ENCODE data around the gene STARD10. TPM values are rescaled to one million over a fixed set of nuclear protein-coding genes. Genes with fewer than 3 reads are reported as not detected.

STARD10 gene
- total RNA-seq, 2 experiments from 2014 or later: 10.5 to 12.9 TPM

- Histone ChIP-seq H3K36me3 (ENCODE audit: insufficient read depth, low read length) (peaks cover 70% of the 10 kb centered on the region), H3K27me3 (ENCODE audit: control insufficient read depth in 1 of 2, insufficient read depth in 2 of 2, low read length in 2 of 2) (no peaks in the 10 kb centered on the region), H3K9me3 (ENCODE audit: control insufficient read depth in 1 of 2, insufficient read depth in 1 of 2, low read length in 2 of 2) (no peaks in the 10 kb centered on the region), H3K4me3 (ENCODE audit: low read length) (no peak overlapping the region), H3K4me1 (ENCODE audit: insufficient read depth, low read length) (peaks cover 61% of the 10 kb centered on the region), H3K27ac (ENCODE audit: low read depth in 1 of 2, low read length in 2 of 2) (no peak overlapping the region)
- ChIA-PET POLR2A (no interaction called here), CTCF (interaction anchor here (0.6 to 0.9 kb wide), 3 partner anchors 31 to 649 kb away, joined by 3 to 4 read pairs (median 4); no protein-coding TSS in a partner anchor)
- no peak for ATAC-seq (ENCODE audit: poor library complexity)
- H3K27ac Mint-ChIP-seq: peak overlapping the region; percentile 49
- DNase-seq: no peak
- H3K36me3 Mint-ChIP-seq (ENCODE audit: low read depth): peaks cover 59% of the 10 kb centered on the region
- TF ChIP-seq, protein P1, sequence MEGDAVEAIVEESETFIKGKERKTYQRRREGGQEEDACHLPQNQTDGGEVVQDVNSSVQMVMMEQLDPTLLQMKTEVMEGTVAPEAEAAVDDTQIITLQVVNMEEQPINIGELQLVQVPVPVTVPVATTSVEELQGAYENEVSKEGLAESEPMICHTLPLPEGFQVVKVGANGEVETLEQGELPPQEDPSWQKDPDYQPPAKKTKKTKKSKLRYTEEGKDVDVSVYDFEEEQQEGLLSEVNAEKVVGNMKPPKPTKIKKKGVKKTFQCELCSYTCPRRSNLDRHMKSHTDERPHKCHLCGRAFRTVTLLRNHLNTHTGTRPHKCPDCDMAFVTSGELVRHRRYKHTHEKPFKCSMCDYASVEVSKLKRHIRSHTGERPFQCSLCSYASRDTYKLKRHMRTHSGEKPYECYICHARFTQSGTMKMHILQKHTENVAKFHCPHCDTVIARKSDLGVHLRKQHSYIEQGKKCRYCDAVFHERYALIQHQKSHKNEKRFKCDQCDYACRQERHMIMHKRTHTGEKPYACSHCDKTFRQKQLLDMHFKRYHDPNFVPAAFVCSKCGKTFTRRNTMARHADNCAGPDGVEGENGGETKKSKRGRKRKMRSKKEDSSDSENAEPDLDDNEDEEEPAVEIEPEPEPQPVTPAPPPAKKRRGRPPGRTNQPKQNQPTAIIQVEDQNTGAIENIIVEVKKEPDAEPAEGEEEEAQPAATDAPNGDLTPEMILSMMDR (IDR thresholded peaks at IDR 0.05): no peak
- H3K4me3 Mint-ChIP-seq: no peak overlapping the region
- H3K4me1 Mint-ChIP-seq (ENCODE audit: low read depth): peaks cover 60% of the 10 kb centered on the region
- intact Hi-C loops (cut with DNase I, micrococcal nuclease): no loop called here
- no peaks in the 10 kb centered on the region for H3K27me3 Mint-ChIP-seq
- H3K9me3 Mint-ChIP-seq: no peaks in the 10 kb centered on the region
These were observed 77.6 kb downstream of the STARD10 start for GRCh38 chr11:72716290-72716689.

GRCh38 chr11:72712841-72713240 lies 81.0 kb downstream of the STARD10 start:
- POLR2A ChIA-PET: no interaction called here
- Histone ChIP-seq H3K36me3 (ENCODE audit: insufficient read depth, low read length) (peaks cover 85% of the 10 kb centered on the region), H3K4me3 (ENCODE audit: low read length) (no peak overlapping the region), H3K9me3 (ENCODE audit: control insufficient read depth in 1 of 2, insufficient read depth in 1 of 2, low read length in 2 of 2) (no peaks in the 10 kb centered on the region), H3K4me1 (ENCODE audit: insufficient read depth, low read length) (peaks cover 26% of the 10 kb centered on the region), H3K27me3 (ENCODE audit: control insufficient read depth in 1 of 2, insufficient read depth in 2 of 2, low read length in 2 of 2) (no peaks in the 10 kb centered on the region), H3K27ac (ENCODE audit: low read depth in 1 of 2, low read length in 2 of 2) (no peak overlapping the region)
- no peaks in the 10 kb centered on the region for H3K27me3 Mint-ChIP-seq
- TF ChIP-seq, protein P1 (IDR thresholded peaks at IDR 0.05): no peak
- no peaks in the 10 kb centered on the region for H3K9me3 Mint-ChIP-seq
- intact Hi-C loops (cut with DNase I, micrococcal nuclease): no loop called here
- ATAC-seq (ENCODE audit: poor library complexity) (no peak), DNase-seq (no peak)
- H3K4me1 Mint-ChIP-seq (ENCODE audit: low read depth): peaks cover 28% of the 10 kb centered on the region
- CTCF ChIA-PET: interaction anchor here (0.6 kb wide), 1 partner anchor 540 kb away, joined by 3 read pairs; no protein-coding TSS in a partner anchor
- peaks cover 72% of the 10 kb centered on the region for H3K36me3 Mint-ChIP-seq (ENCODE audit: low read depth)
- no peak overlapping the region for H3K4me3 Mint-ChIP-seq
- no peak overlapping the region for H3K27ac Mint-ChIP-seq

GRCh38 chr11:72712168-72712751 lies 81.6 kb downstream of the STARD10 start:
- ChIA-PET POLR2A (no interaction called here), CTCF (no interaction called here)
- Mint-ChIP-seq H3K9me3 (no peaks in the 10 kb centered on the region), H3K36me3 (ENCODE audit: low read depth) (peaks cover 74% of the 10 kb centered on the region), H3K27me3 (no peaks in the 10 kb centered on the region), H3K4me3 (no peak overlapping the region), H3K4me1 (ENCODE audit: low read depth) (peaks cover 28% of the 10 kb centered on the region), H3K27ac (no peak overlapping the region)
- no peaks in the 10 kb centered on the region for H3K9me3 ChIP-seq (ENCODE audit: control insufficient read depth in 1 of 2, insufficient read depth in 1 of 2, low read length in 2 of 2)
- H3K27ac ChIP-seq (ENCODE audit: low read depth in 1 of 2, low read length in 2 of 2): no peak overlapping the region
- H3K27me3 ChIP-seq (ENCODE audit: control insufficient read depth in 1 of 2, insufficient read depth in 2 of 2, low read length in 2 of 2): no peaks in the 10 kb centered on the region
- intact Hi-C loops (cut with DNase I, micrococcal nuclease): no loop called here
- DNase-seq (peak in 1 of 14 experiments; percentile 36), ATAC-seq (ENCODE audit: poor library complexity) (no peak)
- peaks cover 24% of the 10 kb centered on the region for H3K4me1 ChIP-seq (ENCODE audit: insufficient read depth, low read length)
- H3K36me3 ChIP-seq (ENCODE audit: insufficient read depth, low read length): peaks cover 85% of the 10 kb centered on the region
- H3K4me3 ChIP-seq (ENCODE audit: low read length): no peak overlapping the region
- TF ChIP-seq, protein P1 (IDR thresholded peaks at IDR 0.05): no peak

All from CD4-positive, alpha-beta T cell (primary cell).